ENCODE data around the gene NHLRC3.
"Not testable (repeated sequence)": the region's sequence is repeated elsewhere in the genome, so short reads cannot be mapped to it uniquely, and the experiment has no call there.

Gene NHLRC3, protein sequence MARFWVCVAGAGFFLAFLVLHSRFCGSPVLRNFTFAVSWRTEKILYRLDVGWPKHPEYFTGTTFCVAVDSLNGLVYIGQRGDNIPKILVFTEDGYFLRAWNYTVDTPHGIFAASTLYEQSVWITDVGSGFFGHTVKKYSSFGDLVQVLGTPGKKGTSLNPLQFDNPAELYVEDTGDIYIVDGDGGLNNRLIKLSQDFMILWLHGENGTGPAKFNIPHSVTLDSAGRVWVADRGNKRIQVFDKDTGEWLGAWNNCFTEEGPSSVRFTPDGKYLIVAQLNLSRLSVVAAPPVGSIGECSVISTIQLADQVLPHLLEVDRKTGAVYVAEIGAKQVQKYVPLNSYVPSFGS

GRCh38 chr13:39037880-39038568, at the start of gene NHLRC3, which contains the start of gene PROSER1:
Gene NHLRC3, plus strand, starts transcription at chr13:39038456. Its CDS starts 184 bp downstream, at chr13:39038640.
Gene PROSER1, minus strand, starts transcription at chr13:39038089. Its CDS starts 847 bp downstream, at chr13:39037242.
- DNase-seq (ENCODE audit: insufficient read length, low spot score) (peak; percentile 50), FAIRE-seq (peak; percentile 62)
- peak; percentile 46 for TF ChIP-seq POLR2A (IDR thresholded peaks at IDR 0.05; ENCODE audit: low read depth, low read length)

GRCh38 chr13:38990693-38991092, 47.6 kb upstream of the NHLRC3 start, which contains the start of gene STOML3:
Gene STOML3, minus strand, starts transcription at chr13:38990831. Its CDS starts 110 bp downstream, at chr13:38990721.
- no peak for DNase-seq (ENCODE audit: insufficient read length, low spot score)
- no peak for FAIRE-seq
- no peak for TF ChIP-seq POLR2A (IDR thresholded peaks at IDR 0.05; ENCODE audit: low read depth, low read length)

- FAIRE-seq (no peak), DNase-seq (ENCODE audit: insufficient read length, low spot score) (no peak)
- TF ChIP-seq POLR2A (IDR thresholded peaks at IDR 0.05; ENCODE audit: low read depth, low read length) = no peak
Measured at GRCh38 chr13:38993381-38993780, 44.9 kb upstream of the NHLRC3 start.

- DNase-seq (ENCODE audit: insufficient read length, low spot score) (no peak), FAIRE-seq (no peak)
- no peak for TF ChIP-seq POLR2A (IDR thresholded peaks at IDR 0.05; ENCODE audit: low read depth, low read length)
Measured at GRCh38 chr13:38998739-38999138, 39.5 kb upstream of the NHLRC3 start.

DNA sequence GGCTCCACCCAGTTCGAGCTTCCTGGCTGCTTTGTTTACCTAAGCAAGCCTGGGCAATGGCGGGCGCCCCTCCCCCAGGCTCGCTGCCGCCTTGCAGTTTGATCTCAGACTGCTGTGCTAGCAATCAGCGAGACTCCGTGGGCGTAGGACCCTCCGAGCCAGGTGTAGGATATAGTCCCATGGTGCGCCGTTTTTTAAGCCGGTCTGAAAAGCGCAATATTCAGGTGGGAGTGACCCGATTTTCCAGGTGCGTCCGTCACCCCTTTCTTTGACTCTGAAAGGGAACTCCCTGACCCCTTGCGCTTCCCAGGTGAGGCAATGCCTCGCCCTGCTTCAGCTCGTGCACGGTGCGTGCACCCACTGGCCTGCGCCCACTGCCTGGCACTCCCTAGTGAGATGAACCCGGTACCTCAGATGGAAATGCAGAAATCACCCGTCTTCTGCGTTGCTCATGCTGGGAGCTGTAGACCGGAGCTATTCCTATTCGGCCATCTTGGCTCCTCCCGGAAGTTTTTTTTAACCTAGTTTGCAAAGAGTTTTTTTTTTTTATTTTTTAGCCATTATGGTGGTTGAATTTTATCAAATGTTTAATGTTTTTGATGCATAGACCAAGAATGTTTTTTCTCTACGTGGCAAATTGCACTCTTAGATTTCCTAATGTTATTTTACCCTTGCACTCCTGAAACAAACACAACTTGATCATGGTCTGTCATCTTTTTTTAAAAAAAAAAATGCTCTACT, 31.7 kb upstream of the NHLRC3 start:
- not testable (repeated sequence) for DNase-seq (ENCODE audit: insufficient read length, low spot score); FAIRE-seq

DNA sequence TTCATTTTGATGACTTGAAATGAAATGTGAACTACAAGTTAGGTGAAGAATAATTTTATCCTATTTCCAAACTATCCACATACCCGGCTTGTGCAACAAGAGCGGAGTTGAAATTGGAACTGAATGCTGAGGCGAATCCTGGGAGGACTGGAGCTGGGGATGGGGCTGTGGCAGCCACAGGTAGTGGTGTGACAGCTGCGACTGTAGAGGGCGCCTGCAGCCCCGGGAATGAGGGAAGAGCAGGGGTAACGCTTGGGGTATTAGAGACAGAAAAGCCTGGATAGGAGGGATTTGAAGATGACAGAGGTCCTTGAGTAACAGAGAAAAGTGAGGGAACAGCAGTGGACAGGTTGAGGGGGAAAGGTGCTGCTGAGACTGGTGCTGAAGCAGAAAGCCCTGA, 25.6 kb upstream of the NHLRC3 start:
- FAIRE-seq (no peak), DNase-seq (ENCODE audit: insufficient read length, low spot score) (no peak)
- TF ChIP-seq POLR2A (IDR thresholded peaks at IDR 0.05; ENCODE audit: low read depth, low read length) = no peak

- no peak for TF ChIP-seq POLR2A (IDR thresholded peaks at IDR 0.05; ENCODE audit: low read depth, low read length)
- FAIRE-seq = no peak
- DNase-seq (ENCODE audit: insufficient read length, low spot score) = no peak
Measured at GRCh38 chr13:39013462-39013861, 24.8 kb upstream of the NHLRC3 start.

GRCh38 chr13:39016087-39016486, 22.2 kb upstream of the NHLRC3 start:
- no peak for TF ChIP-seq POLR2A (IDR thresholded peaks at IDR 0.05; ENCODE audit: low read depth, low read length)
- FAIRE-seq (no peak), DNase-seq (ENCODE audit: insufficient read length, low spot score) (no peak)

GRCh38 chr13:39016787-39017186, 21.5 kb upstream of the NHLRC3 start:
- FAIRE-seq = peak; percentile 23
- no peak for DNase-seq (ENCODE audit: insufficient read length, low spot score)
- no peak for TF ChIP-seq POLR2A (IDR thresholded peaks at IDR 0.05; ENCODE audit: low read depth, low read length)

DNA sequence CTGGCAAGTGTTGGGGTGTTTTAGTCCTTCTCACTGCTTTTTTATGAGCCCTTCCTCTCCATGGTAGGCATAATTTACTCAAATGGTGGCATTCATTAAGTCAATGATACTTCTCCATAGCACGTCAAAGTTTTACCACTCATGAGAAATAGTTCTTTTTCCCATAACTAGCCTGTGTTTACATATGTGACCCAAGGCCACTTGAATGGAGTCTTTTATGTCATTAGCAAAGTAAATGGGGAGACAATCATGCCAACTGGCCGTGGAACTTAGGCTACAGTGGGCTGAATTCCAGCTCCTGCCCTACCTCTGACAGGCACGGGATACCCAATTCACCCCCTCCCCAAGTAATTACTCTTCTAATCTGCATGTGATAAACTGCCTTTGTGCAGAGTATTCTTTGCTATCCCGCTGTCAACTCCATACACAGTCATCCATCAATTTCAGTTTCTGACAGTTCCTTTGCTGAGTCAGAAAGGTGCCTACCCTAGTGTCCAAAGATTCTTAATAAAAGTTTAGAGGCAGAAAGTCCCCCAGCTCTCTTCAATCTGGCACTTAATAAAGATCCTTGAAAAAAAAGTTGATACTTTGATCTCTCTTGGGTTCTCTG, 17.3 kb upstream of the NHLRC3 start:
- FAIRE-seq (no peak), DNase-seq (ENCODE audit: insufficient read length, low spot score) (no peak)
- TF ChIP-seq POLR2A (IDR thresholded peaks at IDR 0.05; ENCODE audit: low read depth, low read length) = no peak

- no peak for DNase-seq (ENCODE audit: insufficient read length, low spot score)
- TF ChIP-seq POLR2A (IDR thresholded peaks at IDR 0.05; ENCODE audit: low read depth, low read length) = no peak
- FAIRE-seq = no peak
Measured at GRCh38 chr13:39023316-39023715, 14.9 kb upstream of the NHLRC3 start.

- DNase-seq (ENCODE audit: insufficient read length, low spot score) (no peak), FAIRE-seq (no peak)
- no peak for TF ChIP-seq POLR2A (IDR thresholded peaks at IDR 0.05; ENCODE audit: low read depth, low read length)
Measured at GRCh38 chr13:39023761-39024160, 14.5 kb upstream of the NHLRC3 start.

- TF ChIP-seq POLR2A (IDR thresholded peaks at IDR 0.05; ENCODE audit: low read depth, low read length) = no peak
- FAIRE-seq = no peak
Measured at GRCh38 chr13:39025433-39025839, 12.8 kb upstream of the NHLRC3 start.

DNA sequence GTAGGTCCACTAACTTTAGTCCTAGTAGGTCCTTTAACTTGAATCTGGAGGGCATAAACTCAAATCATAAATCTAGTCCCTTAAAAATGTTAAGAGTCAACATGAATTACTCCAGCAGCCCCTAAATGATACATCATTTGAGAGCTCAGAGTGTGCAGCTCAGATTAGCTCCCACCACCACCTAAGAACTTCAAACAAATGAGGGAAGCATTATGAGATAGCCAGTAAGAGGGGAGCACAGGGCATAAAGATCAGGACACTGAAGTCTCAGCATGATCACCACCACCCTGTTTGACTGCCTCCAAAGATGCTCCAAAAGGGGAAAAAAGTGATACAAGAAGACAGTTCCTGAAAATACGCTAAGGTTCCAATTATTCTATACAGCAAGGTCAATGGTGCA, 6.1 kb upstream of the NHLRC3 start:
- FAIRE-seq = no peak
- no peak for TF ChIP-seq POLR2A (IDR thresholded peaks at IDR 0.05; ENCODE audit: low read depth, low read length)
- DNase-seq (ENCODE audit: insufficient read length, low spot score) = no peak

More at GRCh38 chr13:39025433-39025839, 12.8 kb upstream of the NHLRC3 start:
- no peak for DNase-seq (ENCODE audit: insufficient read length, low spot score)

Data from H54 (cell line).